CD4-positive, alpha-beta T cell treated with Interleukin-2 at 100 ng/mL for 4 hours (primary cell): ENCODE measurements around the gene PGA4.
"Not testable (repeated sequence)": the region's sequence is repeated elsewhere in the genome, so short reads cannot be mapped to it uniquely, and the experiment has no call there.

Source experiments
- DNase-seq: peaks from one replicate; pipeline ENCODE4 v3.0.0-alpha.2; 2020; ENCODE audit warnings: low spot score

The PGA4 gene

GRCh38 chr11:61250796-61251765 is 28.9 kb downstream of the PGA4 start:
- DNase-seq = not testable (repeated sequence)

- DNase-seq = not testable (repeated sequence)
Observed at GRCh38 chr11:61252332-61252731, 30.2 kb downstream of the PGA4 start.

DNA sequence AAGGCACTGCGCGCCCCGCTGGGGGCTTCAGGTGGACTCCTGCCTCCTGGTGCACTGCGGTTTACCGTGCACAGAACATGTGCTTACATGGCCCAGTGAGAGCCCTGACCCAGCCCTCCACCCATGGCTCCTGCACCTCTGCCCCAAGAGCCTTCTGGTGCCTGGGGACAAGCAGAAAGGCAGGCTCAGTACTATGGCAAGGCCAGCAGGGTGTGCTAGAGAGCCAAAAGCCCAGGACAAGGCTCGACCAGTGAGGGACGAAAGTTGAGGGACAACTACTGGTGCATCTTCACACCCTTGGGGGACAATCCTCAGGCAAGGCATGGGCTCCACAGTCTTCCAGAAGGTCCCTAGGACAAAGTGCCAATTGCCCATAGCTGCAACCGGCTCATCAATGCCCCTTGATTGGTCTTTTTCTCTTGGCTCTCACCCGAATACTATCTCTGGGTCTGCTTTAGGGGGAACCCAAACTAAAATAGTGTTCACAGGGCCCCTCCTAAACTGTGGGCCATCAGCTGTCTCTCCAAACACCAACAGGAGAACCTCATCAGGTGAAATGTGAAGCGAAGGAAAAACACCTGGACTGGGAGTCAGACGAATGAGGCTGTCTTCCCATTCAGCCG is 32.4 kb downstream of the PGA4 start:
- DNase-seq = peak; percentile 58

GRCh38 chr11:61256710-61257482 is 34.7 kb downstream of the PGA4 start:
- DNase-seq = no peak

- no peak for DNase-seq
Observed at GRCh38 chr11:61258546-61258945, 36.4 kb downstream of the PGA4 start.

DNA sequence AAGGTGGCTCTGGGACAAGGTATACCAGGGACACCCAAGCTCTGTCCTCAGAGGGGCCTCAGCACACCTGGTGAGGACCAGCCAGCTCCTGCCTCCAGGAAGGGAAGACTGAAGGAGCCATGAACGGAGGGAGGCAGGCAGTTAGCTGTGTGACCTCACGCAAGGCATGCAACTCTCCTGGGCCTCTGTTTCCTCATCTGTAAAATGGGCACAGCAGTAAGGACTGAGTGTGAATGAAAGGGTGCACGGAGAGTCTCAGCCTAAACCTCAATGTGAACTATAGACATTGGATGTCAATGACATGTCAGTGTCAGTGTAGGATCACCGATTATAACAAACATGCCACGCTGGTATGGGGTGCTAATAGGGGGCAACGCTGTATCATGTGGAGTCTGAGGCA is 37.2 kb downstream of the PGA4 start:
- DNase-seq = no peak

DNA sequence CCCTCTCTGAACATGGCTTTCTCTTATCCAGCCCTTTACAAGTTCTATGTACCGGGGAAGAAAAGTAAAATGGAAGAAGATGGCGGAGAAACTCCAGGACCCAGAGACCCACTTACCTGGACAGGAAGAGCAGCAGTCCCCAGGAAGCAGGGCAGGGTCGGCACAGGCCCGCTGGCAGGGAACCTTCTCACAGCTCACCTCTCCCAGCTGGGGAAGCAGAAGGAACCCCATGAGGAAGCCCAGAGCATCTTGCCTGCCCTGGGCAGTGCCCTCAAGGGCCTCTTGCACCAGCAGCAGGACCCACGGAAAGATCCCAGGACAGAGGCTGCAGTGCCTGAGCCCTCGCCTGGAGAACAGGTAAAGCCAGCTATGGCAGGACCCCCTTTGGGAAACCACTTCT is 42.2 kb downstream of the PGA4 start:
- no peak for DNase-seq

GRCh38 chr11:61264795-61265194 is 42.6 kb downstream of the PGA4 start:
- DNase-seq = no peak

DNA sequence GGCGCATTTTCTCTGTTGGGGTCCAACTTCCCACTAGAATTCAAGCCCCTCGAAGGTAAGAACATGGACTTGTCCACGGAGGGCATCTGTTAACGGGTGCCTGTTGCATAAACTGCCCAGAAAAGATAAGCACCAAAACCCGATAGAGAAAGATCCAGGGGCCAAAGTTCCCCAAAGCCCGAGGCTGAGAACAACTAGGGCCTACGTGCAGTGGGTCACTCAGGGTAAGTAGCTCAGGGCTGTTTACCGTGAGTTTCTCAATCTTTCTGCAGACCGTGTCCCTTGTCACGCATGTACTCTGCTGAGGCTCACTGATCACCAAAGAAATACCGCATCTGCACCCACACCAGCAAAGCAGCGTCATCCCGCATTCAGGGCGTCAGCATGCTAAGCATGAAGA is 43.2 kb downstream of the PGA4 start:
- DNase-seq = no peak

GRCh38 chr11:61266602-61267001 is 44.5 kb downstream of the PGA4 start:
- no peak for DNase-seq

GRCh38 chr11:61267437-61267841 is 45.3 kb downstream of the PGA4 start:
- no peak for DNase-seq

DNA sequence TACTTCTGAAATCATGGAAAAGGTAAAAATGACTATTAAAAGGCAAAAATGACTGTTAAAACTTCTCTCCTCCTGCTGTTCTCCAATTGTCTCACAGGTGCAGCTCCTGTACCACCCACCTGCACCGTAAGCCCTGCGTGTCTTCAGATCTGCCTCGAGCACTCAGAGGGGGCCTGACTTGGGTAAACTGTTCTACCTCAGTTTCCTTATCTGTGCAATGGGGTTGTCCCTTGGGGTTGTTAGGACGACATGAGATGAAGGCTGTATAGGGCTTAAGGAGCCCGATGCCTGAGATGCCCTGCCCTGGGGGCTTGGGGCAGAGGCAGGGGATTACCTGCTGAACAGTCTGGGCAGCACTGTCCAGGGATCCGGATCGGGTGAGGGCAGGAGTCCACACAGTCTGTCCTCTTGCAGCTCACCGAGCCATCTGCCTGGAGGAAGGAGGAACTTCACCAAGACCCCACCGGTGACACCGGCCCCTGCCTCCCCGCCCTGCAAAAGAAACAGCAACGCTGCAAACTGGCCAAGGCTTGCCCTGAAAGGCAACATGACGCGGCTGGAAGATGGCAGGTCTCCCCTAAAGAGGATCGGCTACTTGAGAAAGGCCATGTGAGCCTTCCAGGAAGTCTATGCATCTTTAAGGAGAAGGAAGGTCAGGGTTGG is 46.6 kb downstream of the PGA4 start:
- no peak for DNase-seq

DNA sequence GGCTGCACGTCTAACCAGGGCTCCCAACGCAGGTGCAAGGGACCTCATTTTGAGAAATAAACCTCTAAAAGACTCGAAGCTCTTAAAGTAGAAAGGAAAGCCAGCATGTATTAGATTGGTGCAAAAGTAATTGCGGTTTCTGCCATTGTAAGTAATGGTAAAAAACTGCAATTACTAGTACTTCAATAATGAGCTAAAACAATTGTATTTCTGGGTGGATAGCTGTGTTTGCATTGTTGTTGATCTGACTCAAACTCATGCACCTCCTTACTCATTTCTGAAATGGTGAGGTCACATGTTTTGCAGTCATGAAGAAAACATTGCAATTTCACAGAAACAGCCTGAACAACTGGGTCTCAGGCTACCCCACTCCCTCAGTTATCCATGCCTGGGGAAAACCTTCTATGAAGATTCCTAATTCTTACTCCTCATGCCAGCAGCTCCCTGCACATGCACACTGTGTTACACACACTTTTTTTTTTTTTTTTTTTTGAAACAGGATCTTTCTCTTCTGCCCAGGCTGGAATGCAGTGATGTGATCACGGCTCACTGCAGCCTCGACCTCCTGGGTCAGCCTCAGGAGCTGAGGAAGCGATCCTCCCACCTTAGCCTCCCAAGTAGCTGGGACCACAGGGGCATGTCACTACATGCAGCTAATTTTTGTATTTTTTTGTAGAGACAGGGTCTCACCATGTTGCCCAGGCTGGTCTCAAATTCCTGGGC is 48.4 kb downstream of the PGA4 start:
- DNase-seq = no peak

DNA sequence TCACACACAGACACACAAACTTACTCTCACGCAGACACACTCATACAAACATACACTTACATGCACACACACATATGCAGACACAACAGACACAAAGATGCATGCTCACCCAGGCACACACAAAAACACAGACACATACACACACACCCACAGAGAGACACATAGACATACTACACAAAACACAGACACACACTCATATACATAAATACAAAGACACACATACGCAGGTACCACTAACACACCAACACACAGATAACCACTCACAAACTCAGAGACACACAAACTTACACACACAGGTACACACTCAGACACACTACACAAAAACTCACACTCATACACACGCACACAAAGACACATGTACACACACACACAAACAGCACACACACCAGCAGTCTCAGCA is 50.6 kb downstream of the PGA4 start:
- DNase-seq = no peak

- DNase-seq = no peak
Observed at GRCh38 chr11:61273178-61274078, 51.3 kb downstream of the PGA4 start.

- DNase-seq = no peak
Observed at GRCh38 chr11:61274084-61274483, 51.9 kb downstream of the PGA4 start.

DNA sequence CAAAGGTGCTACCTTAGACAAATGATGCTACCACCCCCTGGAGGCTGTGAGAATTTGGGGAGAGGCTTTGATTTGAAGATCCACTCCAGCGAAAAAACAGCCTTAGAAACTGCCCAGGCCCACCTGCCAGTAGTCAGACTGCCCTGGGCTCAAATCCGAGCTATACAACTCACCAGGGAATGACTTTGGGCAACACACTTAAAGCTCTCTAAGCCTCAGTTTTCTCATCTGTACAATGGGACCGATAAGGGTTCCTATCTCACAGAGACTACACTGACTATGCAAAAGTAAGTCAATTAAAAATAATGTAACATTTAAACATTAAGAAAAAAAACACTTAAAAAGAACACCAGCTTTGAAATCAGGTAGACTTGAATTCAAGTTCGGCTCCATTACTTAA is 53.0 kb downstream of the PGA4 start:
- DNase-seq = no peak

DNA sequence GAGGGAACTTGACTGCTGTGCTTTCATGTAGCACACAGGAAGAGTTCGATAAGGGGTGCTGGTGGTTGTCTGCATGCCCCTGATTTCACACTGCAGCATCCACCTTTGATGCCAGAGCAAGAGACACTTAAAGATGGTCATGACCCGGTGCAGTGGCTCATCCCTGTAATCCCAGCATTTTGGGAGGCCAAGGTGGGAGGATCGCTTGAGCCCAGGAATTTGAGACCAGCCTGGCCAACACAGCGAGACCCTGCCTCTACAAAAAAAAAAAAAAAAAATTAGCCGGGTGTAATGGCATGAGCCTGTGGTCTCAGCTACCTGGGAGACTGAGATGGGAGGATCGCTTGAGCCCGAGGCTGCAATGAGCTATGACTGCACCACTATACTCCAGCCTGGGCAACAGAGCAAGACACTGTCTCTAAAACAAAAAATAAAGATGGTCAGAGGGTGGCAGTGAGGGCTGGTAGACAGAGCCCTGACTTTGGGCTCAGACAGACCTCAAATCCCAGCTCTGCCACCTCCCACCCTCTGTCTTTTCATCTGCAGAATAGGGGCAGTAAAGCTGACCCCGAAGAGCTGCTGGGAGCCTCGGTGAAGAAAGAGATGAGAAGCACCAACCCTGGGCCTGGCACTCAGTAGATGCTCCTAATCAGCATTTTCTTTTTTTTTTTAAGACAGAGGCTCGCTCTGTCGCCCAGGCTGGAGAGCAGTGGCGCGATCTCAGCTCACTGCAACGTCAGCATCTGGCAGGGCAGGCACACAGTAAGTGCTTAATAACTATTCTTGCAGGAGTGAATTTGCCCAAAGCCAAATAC is 55.2 kb downstream of the PGA4 start:
- DNase-seq = no peak

- DNase-seq = no peak
Observed at GRCh38 chr11:61278001-61278470, 55.9 kb downstream of the PGA4 start.
